GM19452 (cell line): Measurements from ENCODE around the gene SLC6A20.

Experiments used
- ATAC-seq: cut with Tn5 transposase; IDR thresholded peaks from one replicate; pipeline ENCODE4 v1.9.1; 2021; ENCODE audit not compliant: unreplicated experiment

Gene SLC6A20

DNA sequence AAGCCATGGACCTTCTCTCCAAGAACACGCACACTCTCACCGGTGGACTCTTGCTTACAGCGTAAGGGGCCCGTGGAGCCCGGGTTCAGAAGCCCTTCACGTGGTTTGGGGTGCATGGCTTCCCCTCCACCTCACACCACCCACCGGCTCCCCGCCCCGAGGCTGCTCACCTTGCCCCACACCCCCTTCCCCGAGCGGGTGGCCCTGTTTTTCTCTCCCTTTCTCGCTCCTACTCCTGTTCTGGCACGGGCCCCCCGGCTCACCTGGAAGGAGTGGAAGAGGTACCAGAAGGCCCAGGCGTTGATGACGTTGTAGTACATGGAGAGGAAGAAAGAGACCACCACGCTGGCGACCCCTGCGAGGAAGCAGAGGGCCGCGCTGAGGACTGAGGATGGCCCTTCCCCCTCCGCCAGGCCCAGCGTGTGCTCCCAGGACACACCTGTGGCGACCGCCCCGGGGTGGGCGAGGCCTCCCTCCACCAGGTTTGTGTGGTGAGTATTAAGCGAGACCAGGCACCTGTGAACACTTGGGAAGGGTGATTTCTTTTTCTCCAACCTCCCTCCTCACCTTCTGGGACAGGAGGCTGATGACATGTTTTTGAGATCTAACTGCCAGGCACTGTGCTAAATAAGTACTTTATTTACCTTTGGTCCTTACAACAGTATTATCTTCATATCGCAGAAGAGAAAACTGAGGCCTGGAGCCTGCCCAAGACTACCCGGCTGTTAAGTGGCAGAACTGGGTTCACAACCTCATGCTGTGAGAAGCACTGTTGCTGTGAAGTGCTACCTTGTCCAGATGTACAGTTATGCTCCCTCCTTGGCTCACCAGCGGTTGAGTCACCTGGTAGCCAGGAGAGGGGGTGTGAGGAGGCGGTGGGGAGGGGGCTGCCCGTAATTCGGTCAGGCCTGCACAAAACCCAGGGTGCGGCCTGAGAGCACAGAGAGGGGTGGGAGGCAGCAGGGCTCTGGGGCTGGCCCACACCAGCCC lies 16.3 kb downstream of the SLC6A20 start:
- no peak for ATAC-seq

- ATAC-seq = no peak
Observed at GRCh38 chr3:45778761-45779201, 17.6 kb downstream of the SLC6A20 start.

- ATAC-seq = no peak
Observed at GRCh38 chr3:45777746-45778386, 18.5 kb downstream of the SLC6A20 start.

GRCh38 chr3:45777111-45777745 lies 19.1 kb downstream of the SLC6A20 start:
- ATAC-seq = no peak

GRCh38 chr3:45776611-45777010 lies 19.7 kb downstream of the SLC6A20 start:
- no peak for ATAC-seq

DNA sequence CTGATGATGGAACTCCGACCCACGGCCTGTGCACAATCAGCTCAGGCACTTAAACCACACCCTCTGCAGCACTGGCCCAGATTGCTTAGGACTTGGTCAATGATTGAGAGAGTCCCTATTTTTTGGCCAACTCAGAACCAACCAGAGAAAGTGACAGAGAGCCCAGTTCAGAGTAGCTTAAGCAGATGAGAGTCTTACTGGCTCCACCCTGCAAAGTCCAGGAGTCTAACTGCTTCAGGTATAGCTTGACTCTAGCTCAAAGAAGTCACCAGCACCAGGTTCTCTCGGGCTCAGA lies 20.1 kb downstream of the SLC6A20 start:
- ATAC-seq = no peak

DNA sequence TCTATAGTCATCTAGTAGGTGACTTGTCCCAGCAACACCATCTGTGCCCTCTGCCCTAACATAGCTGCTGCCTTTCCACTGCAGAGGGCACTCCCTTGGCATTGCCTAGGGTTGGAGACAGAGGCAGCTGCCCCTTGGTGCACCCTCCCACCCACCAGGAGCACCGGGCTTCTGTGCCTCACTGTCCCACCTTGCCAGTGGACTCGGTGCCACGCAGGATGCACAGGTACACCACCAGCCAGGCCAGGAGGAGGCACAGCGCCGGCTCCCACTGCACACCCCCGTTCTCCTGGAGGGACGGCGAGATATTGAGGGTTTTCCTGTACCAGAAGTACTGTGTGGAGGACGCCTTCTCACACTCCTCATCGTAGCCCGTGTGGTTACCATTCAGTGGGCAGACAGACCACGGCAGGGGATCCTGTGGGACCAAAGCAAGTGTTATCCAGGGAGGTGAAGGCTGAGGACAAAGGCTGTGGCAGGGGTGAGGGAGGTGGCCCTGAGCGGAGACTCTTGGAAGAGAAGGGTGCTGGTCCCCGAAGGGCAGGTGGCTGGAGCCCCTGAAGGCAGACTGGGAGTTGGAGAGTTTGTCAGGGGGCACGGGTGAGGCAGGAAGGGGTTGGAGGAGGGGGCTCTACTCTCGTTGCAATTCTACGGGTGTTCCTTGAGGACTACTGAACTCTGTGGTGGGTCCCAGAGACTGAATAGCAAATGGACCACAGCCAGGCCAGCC lies 20.6 kb downstream of the SLC6A20 start:
- no peak for ATAC-seq

DNA sequence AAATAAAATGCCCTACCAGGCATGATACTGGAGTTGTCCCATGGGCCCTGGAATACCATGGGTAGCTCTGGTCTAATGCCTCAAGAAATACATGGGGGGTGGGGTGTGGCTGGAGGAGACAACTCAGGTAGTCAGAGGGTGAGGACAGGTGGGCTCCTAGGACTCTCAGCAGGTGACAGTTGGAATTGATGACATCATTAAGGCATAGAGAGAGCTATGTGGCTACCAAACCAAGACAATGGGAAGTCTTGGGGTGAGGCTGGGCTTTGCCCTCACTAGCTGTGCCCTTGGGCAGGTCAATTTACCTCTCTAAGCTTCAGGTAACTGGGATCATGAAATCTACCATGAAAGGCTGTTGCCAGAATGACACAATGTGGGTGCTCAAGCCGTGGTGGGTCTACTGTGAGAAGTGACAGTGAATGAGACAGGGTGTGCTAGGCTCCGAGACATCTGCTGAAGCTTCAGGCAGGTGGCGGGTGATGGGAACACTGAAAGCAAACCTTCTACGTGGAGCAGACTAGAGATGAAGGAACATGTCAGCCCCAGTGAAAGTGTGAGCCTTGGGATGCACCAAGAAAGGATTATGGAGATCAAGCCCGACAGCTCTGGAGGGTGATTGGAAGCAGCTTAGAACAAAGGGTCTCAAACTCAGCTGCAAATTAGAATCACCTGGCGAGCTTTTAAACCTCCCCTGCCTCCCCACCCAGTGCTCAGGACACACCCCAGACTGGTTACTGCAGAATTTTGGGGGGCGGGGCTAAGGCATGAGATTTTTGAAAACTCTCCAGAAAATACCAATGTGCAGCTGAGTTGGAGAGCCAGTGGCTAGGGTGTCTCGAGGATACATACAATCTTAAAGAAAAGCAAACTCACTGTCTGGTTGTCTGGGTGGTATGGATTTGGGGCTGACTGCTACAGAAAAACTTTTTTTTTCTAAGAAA lies 21.5 kb downstream of the SLC6A20 start:
- ATAC-seq = no peak

- no peak for ATAC-seq
Observed at GRCh38 chr3:45773714-45774449, 22.5 kb downstream of the SLC6A20 start.

GRCh38 chr3:45773072-45773471 lies 23.3 kb downstream of the SLC6A20 start:
- no peak for ATAC-seq

GRCh38 chr3:45772341-45773035 lies 23.8 kb downstream of the SLC6A20 start:
- no peak for ATAC-seq

DNA sequence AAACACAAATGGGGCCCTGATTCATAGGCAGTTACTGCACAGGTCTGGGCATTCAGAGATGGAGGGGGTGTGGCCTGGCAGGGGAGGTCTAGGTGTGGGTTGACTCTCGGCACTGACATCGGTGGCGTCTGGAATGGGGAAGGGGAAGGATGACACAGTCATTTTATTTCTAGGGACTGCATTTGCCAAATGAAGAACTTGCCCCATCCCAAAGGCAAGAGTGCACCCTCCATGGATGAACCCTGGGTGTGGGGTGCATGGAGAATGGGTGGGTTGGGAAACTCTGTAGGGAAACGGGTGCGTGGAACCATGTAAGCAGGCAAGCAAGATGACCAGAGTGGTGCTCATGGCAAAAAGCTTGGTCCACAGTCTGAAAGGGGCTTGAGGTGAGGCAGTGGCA lies 24.5 kb downstream of the SLC6A20 start:
- ATAC-seq = no peak

DNA sequence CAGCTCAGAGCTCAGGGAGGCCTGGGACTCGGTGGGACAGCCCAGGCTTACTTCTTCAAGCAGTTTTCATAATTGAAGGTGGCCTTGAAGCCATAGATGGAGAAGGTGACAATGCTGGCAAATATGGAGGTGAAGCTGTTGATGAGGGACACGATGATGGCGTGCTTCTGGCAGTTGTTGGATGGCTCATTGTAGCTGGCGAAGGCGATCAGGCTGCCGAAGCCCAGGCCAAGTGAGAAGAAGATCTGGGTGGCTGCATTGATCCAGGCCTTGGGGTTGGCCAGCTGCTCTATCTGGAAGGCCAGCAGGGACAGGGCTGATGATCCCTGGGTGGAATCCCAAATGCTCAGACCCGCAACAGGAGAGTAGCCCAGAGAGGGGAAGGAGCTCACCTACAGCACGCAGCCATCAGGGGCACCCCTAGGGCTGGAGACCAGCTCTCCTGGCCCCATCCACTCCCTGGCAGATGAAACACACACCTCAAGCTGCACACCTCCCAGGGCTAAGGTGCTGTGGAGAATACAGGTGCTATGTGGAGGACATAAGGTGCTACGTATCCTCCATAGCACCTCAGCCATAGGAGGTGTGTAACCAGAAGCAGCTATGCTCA lies 25.1 kb downstream of the SLC6A20 start:
- ATAC-seq = no peak

DNA sequence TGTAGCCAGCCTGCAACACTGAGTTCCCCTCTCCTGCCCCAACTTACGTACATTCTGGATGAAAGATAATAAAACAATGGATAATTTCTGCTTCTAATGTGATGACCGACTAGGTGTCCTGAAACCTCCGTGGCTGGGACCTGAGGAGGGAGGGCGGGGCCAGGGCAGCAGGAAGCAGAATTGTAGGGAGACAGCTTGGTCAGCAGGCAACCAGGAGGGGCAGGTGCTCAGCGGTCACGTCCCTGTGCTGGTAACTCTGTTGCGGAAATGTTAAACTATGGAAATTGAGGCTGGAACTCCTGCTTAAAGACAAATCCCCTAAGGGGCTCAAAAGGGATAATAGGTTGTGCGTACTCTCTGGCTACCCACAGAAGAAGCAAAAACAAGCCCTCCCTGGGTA lies 30.4 kb downstream of the SLC6A20 start:
- ATAC-seq = no peak

DNA sequence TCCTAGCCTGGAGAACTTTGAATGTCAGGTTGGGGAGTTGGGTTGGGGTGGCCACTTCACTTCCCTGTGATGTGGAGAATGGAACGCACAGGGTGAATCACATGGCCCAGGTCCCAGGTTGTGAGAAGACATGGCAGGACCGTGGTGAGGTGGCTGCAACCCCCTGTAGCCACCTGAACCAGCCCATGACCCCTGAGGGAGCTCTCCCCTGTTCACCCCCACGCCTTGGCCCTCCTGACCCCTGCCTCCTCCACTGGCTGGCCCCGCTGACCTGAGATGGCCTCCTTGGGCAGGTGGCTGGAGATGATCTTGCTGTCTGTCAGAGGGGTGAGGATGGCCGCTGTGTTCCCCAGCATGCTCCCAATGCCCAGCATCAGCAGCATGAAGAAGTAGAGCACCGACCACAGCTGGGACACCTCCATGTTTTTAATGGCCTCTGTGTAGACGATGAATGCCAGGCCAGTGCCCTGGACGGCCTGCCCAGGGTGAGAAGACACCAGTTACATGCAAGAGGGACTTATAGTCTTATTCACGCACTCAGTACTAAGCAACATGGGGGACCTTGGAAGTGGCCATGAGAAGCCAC lies 31.0 kb downstream of the SLC6A20 start:
- ATAC-seq = no peak

DNA sequence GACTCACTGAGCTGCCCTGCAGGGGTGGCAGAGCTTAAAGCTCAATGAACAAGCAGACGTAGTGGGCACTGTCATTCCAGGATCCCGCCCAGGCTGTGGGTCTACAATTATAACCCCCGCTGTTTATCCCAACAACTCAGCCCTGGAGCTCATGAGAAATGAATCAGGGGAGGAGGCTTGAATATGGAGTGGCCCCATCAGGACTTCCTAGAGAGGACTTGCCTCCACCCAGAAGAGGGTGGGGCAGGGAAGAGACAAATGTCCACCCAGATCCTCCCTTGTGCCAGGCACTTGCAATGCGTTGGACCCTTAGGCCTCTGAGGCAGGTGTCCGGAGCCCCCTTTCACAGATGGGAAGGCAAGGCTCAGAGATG lies 33.0 kb downstream of the SLC6A20 start:
- no peak for ATAC-seq

GRCh38 chr3:45762647-45763302 lies 33.6 kb downstream of the SLC6A20 start:
- ATAC-seq = no peak

- ATAC-seq = no peak
Observed at GRCh38 chr3:45761831-45762230, 34.5 kb downstream of the SLC6A20 start.
